ENCODE measurements around the gene BTF3L4.

DNA sequence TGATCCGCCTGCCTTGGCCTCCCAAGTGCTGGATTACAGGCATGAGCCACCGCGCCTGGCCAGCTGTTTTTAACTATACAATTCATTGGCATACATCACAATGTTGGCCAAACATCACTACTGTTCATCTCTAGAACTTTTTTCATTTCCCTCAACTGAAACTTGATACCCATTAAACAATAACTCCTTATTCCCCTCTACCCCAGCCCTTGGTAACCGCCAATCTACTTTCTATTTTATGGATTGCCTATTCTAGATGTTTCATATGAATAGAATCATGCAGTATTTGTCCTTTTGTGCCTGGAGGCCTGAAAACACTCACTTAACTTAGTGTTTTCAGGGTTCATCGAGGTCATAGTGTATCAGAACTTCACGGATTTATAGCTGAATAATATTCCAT lies 16.2 kb downstream of the BTF3L4 start:
- TF ChIP-seq, protein P1, sequence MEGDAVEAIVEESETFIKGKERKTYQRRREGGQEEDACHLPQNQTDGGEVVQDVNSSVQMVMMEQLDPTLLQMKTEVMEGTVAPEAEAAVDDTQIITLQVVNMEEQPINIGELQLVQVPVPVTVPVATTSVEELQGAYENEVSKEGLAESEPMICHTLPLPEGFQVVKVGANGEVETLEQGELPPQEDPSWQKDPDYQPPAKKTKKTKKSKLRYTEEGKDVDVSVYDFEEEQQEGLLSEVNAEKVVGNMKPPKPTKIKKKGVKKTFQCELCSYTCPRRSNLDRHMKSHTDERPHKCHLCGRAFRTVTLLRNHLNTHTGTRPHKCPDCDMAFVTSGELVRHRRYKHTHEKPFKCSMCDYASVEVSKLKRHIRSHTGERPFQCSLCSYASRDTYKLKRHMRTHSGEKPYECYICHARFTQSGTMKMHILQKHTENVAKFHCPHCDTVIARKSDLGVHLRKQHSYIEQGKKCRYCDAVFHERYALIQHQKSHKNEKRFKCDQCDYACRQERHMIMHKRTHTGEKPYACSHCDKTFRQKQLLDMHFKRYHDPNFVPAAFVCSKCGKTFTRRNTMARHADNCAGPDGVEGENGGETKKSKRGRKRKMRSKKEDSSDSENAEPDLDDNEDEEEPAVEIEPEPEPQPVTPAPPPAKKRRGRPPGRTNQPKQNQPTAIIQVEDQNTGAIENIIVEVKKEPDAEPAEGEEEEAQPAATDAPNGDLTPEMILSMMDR (IDR thresholded peaks at IDR 0.05; ENCODE audit: insufficient read depth, low read depth, low read length), result no peak
- no peak for TF ChIP-seq EZH2 (IDR thresholded peaks at IDR 0.05; ENCODE audit: insufficient read depth, low read length)

All from astrocyte (in vitro differentiated cells and primary cell).